CD4-positive, alpha-beta T cell (primary cell): ENCODE results near the gene SUV39H2. TPM values are rescaled to one million over a fixed set of nuclear protein-coding genes. Genes with fewer than 3 reads are reported as not detected.

Experiments
- ATAC-seq: fragments of 200-7000 bp; cut with Tn5 transposase; one replicate; pipeline ENCODE4 v1.10.0; 2022; ENCODE audit warnings: mild to moderate bottlenecking; ENCODE audit not compliant: poor library complexity
- CTCF ChIA-PET: fragments of 350-600 bp; sonication (Branson Sonifier 250); formaldehyde crosslinking; loops from one replicate; lab custom pipeline; 2021; ENCODE audit warnings: antibody characterized with exemption, inconsistent platforms; lab: Charles Lee
- POLR2A ChIA-PET: fragments of 350-600 bp; sonication (Branson Sonifier 250); formaldehyde crosslinking; loops from one replicate; lab custom pipeline; 2021; ENCODE audit warnings: antibody characterized with exemption, inconsistent platforms; lab: Charles Lee
- DNase-seq, 14 experiments: peaks; one replicate each; pipeline ENCODE4 v3.0.0-alpha.2; 2013 to 2020; ENCODE audit warnings: mixed read lengths in 2 of 14
- H3K27ac ChIP-seq, 2 donors: one replicate each; pipeline versions ENCODE4 v1.5.1 to v1.7.0; 2013; ENCODE audit warnings: low read length in 2 of 2, low read depth in 1 of 2, mild to moderate bottlenecking in 1 of 2
- H3K27me3 ChIP-seq, 2 experiments: 1 replicate in 1 of 2; 2 replicates in 1 of 2; pipeline versions ENCODE4 v1.6.1 to v1.7.0; 2013; ENCODE audit warnings: low read length in 2 of 2, control low read depth in 1 of 2, mild to moderate bottlenecking in 1 of 2, moderate library complexity in 1 of 2; ENCODE audit not compliant: insufficient read depth in 2 of 2, control insufficient read depth in 1 of 2
- H3K36me3 ChIP-seq: one replicate; pipeline ENCODE4 v1.6.1; 2013; ENCODE audit warnings: low read length, control low read depth; ENCODE audit not compliant: insufficient read depth
- H3K4me1 ChIP-seq: one replicate; pipeline ENCODE4 v1.6.1; 2013; ENCODE audit warnings: low read length, control low read depth; ENCODE audit not compliant: insufficient read depth
- H3K4me3 ChIP-seq: one replicate; pipeline ENCODE4 v1.5.1; 2013; ENCODE audit warnings: mild to moderate bottlenecking, low read length, moderate library complexity
- H3K9me3 ChIP-seq, 2 experiments: 1 replicate in 1 of 2; 2 replicates in 1 of 2; pipeline versions ENCODE4 v1.6.1 to v1.7.0; 2013; ENCODE audit warnings: low read length in 2 of 2, mild to moderate bottlenecking in 2 of 2, control low read depth in 1 of 2, moderate library complexity in 1 of 2; ENCODE audit not compliant: control insufficient read depth in 1 of 2, insufficient read depth in 1 of 2
- H3K27ac Mint-ChIP-seq: one replicate; pipeline ENCODE4 v1.8.0; 2020; ENCODE audit warnings: mixed read lengths
- H3K27me3 Mint-ChIP-seq: one replicate; pipeline ENCODE4 v1.8.0; 2021; ENCODE audit warnings: mixed read lengths
- H3K36me3 Mint-ChIP-seq: one replicate; pipeline ENCODE4 v1.8.0; 2021; ENCODE audit warnings: low read depth, mixed read lengths
- H3K4me1 Mint-ChIP-seq: one replicate; pipeline ENCODE4 v1.8.0; 2021; ENCODE audit warnings: low read depth, mixed read lengths
- H3K4me3 Mint-ChIP-seq: one replicate; pipeline ENCODE4 v1.8.0; 2020; ENCODE audit warnings: mild to moderate bottlenecking, mixed read lengths
- H3K9me3 Mint-ChIP-seq: one replicate; pipeline ENCODE4 v1.8.0; 2020; ENCODE audit warnings: mixed read lengths
- CTCF ChIP-seq: fragments of 200-600 bp; IDR thresholded peaks from one replicate; pipeline ENCODE4 v1.8.0; 2022; ENCODE audit warnings: antibody characterized with exemption, mild to moderate bottlenecking
- intact Hi-C, 2 experiments: fragments of 100-400 bp; cut with DNase I in 1 of 2; cut with micrococcal nuclease in 1 of 2; formaldehyde crosslinking; loops; one replicate each; pipeline versions ENCODE4 v1.15.1 to v1.9.0; 2023 to 2025; cut with DNase I, micrococcal nuclease
- total RNA-seq, 174 experiments: library from RNA in 2 of 174; stranded (reverse) in 2 of 174; gene quantifications; one replicate each; pipeline ENCODE4 v1.2.3 and lab custom pipeline; 2021 to 2026

SUV39H2 gene
- total RNA-seq, 2 experiments from 2014 or later, result 3.4 to 3.5 TPM

GRCh38 chr10:14952851-14953423 is 74.3 kb downstream of the SUV39H2 start:
- no peak for ATAC-seq
- Histone ChIP-seq H3K9me3 (no peaks in the 10 kb centered on the region), H3K4me1 (peaks cover 55% of the 10 kb centered on the region), H3K36me3 (peaks cover 18% of the 10 kb centered on the region), H3K27me3 (no peaks in the 10 kb centered on the region), H3K4me3 (peak overlapping the region; percentile 86), H3K27ac (peak overlapping the region; percentile 82 to 91)
- no peak for TF ChIP-seq CTCF
- peaks cover 63% of the 10 kb centered on the region for H3K4me1 Mint-ChIP-seq
- peak overlapping the region; percentile 91 for H3K4me3 Mint-ChIP-seq
- no peaks in the 10 kb centered on the region for H3K9me3 Mint-ChIP-seq
- no peaks in the 10 kb centered on the region for H3K27me3 Mint-ChIP-seq
- ChIA-PET CTCF (interaction anchor here (0.8 to 1.6 kb wide), 4 partner anchors 19 to 154 kb away, joined by 3 to 5 read pairs (median 4); partner anchors contain the start of genes HSPA14 and MSANTD7), POLR2A (interaction anchor here (1.0 to 2.4 kb wide), 7 partner anchors 9 to 131 kb away, joined by 4 to 16 read pairs (median 9); partner anchors contain the start of genes CDNF, HSPA14, MSANTD7 and SUV39H2)
- DNase-seq, result no peak
- H3K27ac Mint-ChIP-seq, result peak overlapping the region; percentile 90
- intact Hi-C loops, result loop anchor here in 1 of 2 experiments (5.0 kb wide), 2 partner anchors 76 to 116 kb away; partner anchors contain the start of genes CDNF, HSPA14, MSANTD7 and SUV39H2
- H3K36me3 Mint-ChIP-seq, result peaks cover 22% of the 10 kb centered on the region

GRCh38 chr10:14953424-14954000 is 74.8 kb downstream of the SUV39H2 start:
- ATAC-seq, result peak; percentile 44
- TF ChIP-seq CTCF, result no peak

More at GRCh38 chr10:14953424-14954000, 74.8 kb downstream of the SUV39H2 start:
- Histone ChIP-seq H3K27ac (peak overlapping the region; percentile 82 to 91), H3K36me3 (peaks cover 12% of the 10 kb centered on the region), H3K4me1 (peaks cover 55% of the 10 kb centered on the region), H3K4me3 (peak overlapping the region; percentile 86), H3K9me3 (no peaks in the 10 kb centered on the region), H3K27me3 (no peaks in the 10 kb centered on the region)
- Mint-ChIP-seq H3K4me3 (peak overlapping the region; percentile 91), H3K27ac (peak overlapping the region; percentile 90), H3K9me3 (no peaks in the 10 kb centered on the region), H3K4me1 (peaks cover 63% of the 10 kb centered on the region), H3K36me3 (peaks cover 16% of the 10 kb centered on the region), H3K27me3 (no peaks in the 10 kb centered on the region)
- peak in 1 of 14 experiments; percentile 6 for DNase-seq
- ChIA-PET CTCF (interaction anchor here (1.2 to 1.6 kb wide), 3 partner anchors 18 to 115 kb away, joined by 3 to 5 read pairs (median 4); partner anchors contain the start of genes HSPA14 and MSANTD7), POLR2A (interaction anchor here (1.0 to 2.4 kb wide), 10 partner anchors 8 to 410 kb away, joined by 3 to 16 read pairs (median 6); partner anchors contain the start of genes CDNF, HSPA14, MSANTD7 and SUV39H2)
- intact Hi-C loops, result loop anchor here in 1 of 2 experiments (5.0 kb wide), 2 partner anchors 76 to 116 kb away; partner anchors contain the start of genes CDNF, HSPA14, MSANTD7 and SUV39H2

Other genes starting within 250 kb of the SUV39H2 start
- gene FAM107B, start 104.0 kb upstream of the SUV39H2 start, total RNA-seq, result 100 to 1,000 TPM; 261 to 262 TPM
- 1 to 10 TPM; 3.2 to 3.7 TPM for gene CDNF, start 40.8 kb upstream of the SUV39H2 start, total RNA-seq
- gene HSPA14, start 40.6 kb upstream of the SUV39H2 start, total RNA-seq, result 10 to 100 TPM; 29.1 to 33.4 TPM
- 10 to 100 TPM; 26.2 to 26.9 TPM for gene MSANTD7, start 40.6 kb upstream of the SUV39H2 start, total RNA-seq
- 10 to 100 TPM; 11.0 to 15.4 TPM for gene DCLRE1C, start 75.2 kb downstream of the SUV39H2 start, total RNA-seq
- gene MEIG1, start 80.5 kb downstream of the SUV39H2 start, total RNA-seq, result not detected
- under 1 TPM; 0.22 to 0.34 TPM for gene OLAH, start 165.1 kb downstream of the SUV39H2 start, total RNA-seq
- under 1 TPM; 0.19 to 0.47 TPM for gene ACBD7, start 209.9 kb downstream of the SUV39H2 start, total RNA-seq
- 10 to 100 TPM; 12.9 to 14.9 TPM for gene RPP38, start 218.5 kb downstream of the SUV39H2 start, total RNA-seq